GM19468 (cell line): ENCODE data around the gene RAB3IL1.
"Not testable (repeated sequence)": the region's sequence is repeated elsewhere in the genome, so short reads cannot be mapped to it uniquely, and the experiment has no call there.

Experiments used
- ATAC-seq: cut with Tn5 transposase; IDR thresholded peaks from one replicate; pipeline ENCODE4 v1.9.1; 2021; ENCODE audit warnings: mild to moderate bottlenecking, moderate library complexity, moderate number of reproducible peaks; ENCODE audit not compliant: unreplicated experiment; ENCODE audit errors: extremely low read depth

The RAB3IL1 gene

GRCh38 chr11:61954106-61954850 lies 36.9 kb upstream of the RAB3IL1 start:
- no peak for ATAC-seq

GRCh38 chr11:61953632-61954031 lies 36.3 kb upstream of the RAB3IL1 start:
- ATAC-seq: not testable (repeated sequence)

- no peak for ATAC-seq
Observed at GRCh38 chr11:61952882-61953281, 35.5 kb upstream of the RAB3IL1 start.

- ATAC-seq: no peak
Observed at GRCh38 chr11:61951484-61952135, 34.2 kb upstream of the RAB3IL1 start.

GRCh38 chr11:61950035-61950547 lies 32.7 kb upstream of the RAB3IL1 start, which contains the start of gene BEST1:
TSS of gene BEST1 (plus strand) at chr11:61950351. CDS start at chr11:61951807, 1,456 bp downstream.
- ATAC-seq: no peak

- ATAC-seq: no peak
Observed at GRCh38 chr11:61949169-61950034, 32.0 kb upstream of the RAB3IL1 start.

- ATAC-seq: no peak
Observed at GRCh38 chr11:61948505-61948904, 31.1 kb upstream of the RAB3IL1 start.

- ATAC-seq: no peak
Observed at GRCh38 chr11:61947486-61948210, 30.3 kb upstream of the RAB3IL1 start.

- ATAC-seq: no peak
Observed at GRCh38 chr11:61946894-61947293, 29.5 kb upstream of the RAB3IL1 start.

GRCh38 chr11:61945191-61945590 lies 27.8 kb upstream of the RAB3IL1 start:
- ATAC-seq: no peak

GRCh38 chr11:61940466-61940865 lies 23.1 kb upstream of the RAB3IL1 start:
- ATAC-seq: no peak

- ATAC-seq: no peak
Observed at GRCh38 chr11:61935861-61936260, 18.5 kb upstream of the RAB3IL1 start.

- no peak for ATAC-seq
Observed at GRCh38 chr11:61930933-61931332, 13.6 kb upstream of the RAB3IL1 start.

GRCh38 chr11:61928606-61929005 lies 11.2 kb upstream of the RAB3IL1 start:
- ATAC-seq: no peak

- no peak for ATAC-seq
Observed at GRCh38 chr11:61927501-61927900, 10.1 kb upstream of the RAB3IL1 start.

GRCh38 chr11:61926235-61926634 lies 8.9 kb upstream of the RAB3IL1 start:
- ATAC-seq: no peak

GRCh38 chr11:61925736-61926135 lies 8.4 kb upstream of the RAB3IL1 start:
- ATAC-seq: no peak

GRCh38 chr11:61924064-61924455 lies 6.7 kb upstream of the RAB3IL1 start:
- no peak for ATAC-seq

GRCh38 chr11:61923166-61924063 lies 6.0 kb upstream of the RAB3IL1 start:
- ATAC-seq: no peak
